Smooth muscle cell of the umbilical artery (primary cell): ENCODE results near the gene ZSCAN5A. TPM values are rescaled to one million over a fixed set of nuclear protein-coding genes. Genes with fewer than 3 reads are reported as not detected.

ENCODE experiments used
- total RNA-seq: library from RNA; depleted of rRNA; stranded (reverse); fragments of >200 nt; gene quantifications from 2 replicates; pipeline ENCODE4 v1.2.3, GENCODE V29; 2014

ZSCAN5A gene
- 5.9 and 8.5 TPM in 2 replicates for total RNA-seq

GRCh38 chr19:56314381-56315076, at the start of gene ZSCAN5A:
ZSCAN5A (minus strand) TSS chr19:56314839; CDS start chr19:56225046, 89,793 bp downstream.

GRCh38 chr19:56272161-56272798, 42.4 kb downstream of the ZSCAN5A start, which contains the start of gene EDDM13:
EDDM13 (plus strand) TSS chr19:56272748; CDS start chr19:56272835, 87 bp downstream.

GRCh38 chr19:56201973-56202372, 112.7 kb downstream of the ZSCAN5A start, which contains the start of gene ZSCAN5C:
ZSCAN5C (plus strand) TSS chr19:56202273; CDS start chr19:56205914, 3,641 bp downstream.

GRCh38 chr19:56197646-56198045, 117.0 kb downstream of the ZSCAN5A start, which contains the start of gene ZSCAN5B:
ZSCAN5B (minus strand) TSS chr19:56197783; CDS start chr19:56193052, 4,731 bp downstream.

GRCh38 chr19:56175861-56176307, 138.8 kb downstream of the ZSCAN5A start, which contains the start of gene GALP:
GALP (plus strand) TSS chr19:56176008; CDS start chr19:56177109, 1,101 bp downstream.

Other genes with a start within 250 kb of the ZSCAN5A start
- 21.7 and 29.7 TPM in 2 replicates for gene ZNF787, start 193.5 kb downstream of the ZSCAN5A start, total RNA-seq
- gene ZNF444, start 173.6 kb downstream of the ZSCAN5A start, total RNA-seq, result 15.7 and 20.4 TPM in 2 replicates
- gene GALP, start 138.8 kb downstream of the ZSCAN5A start, total RNA-seq, result not detected in 2 replicates
- gene ZSCAN5B, start 117.1 kb downstream of the ZSCAN5A start, total RNA-seq, result not detected in 2 replicates
- not detected in 2 replicates for gene ZSCAN5C, start 112.6 kb downstream of the ZSCAN5A start, total RNA-seq
- not detected in 2 replicates for gene EDDM13, start 42.1 kb downstream of the ZSCAN5A start, total RNA-seq
- 3.0 and 3.9 TPM in 2 replicates for gene ZNF582, start 78.7 kb upstream of the ZSCAN5A start, total RNA-seq
- gene ZNF583, start 89.5 kb upstream of the ZSCAN5A start, total RNA-seq, result 6.6 and 7.4 TPM in 2 replicates
- 9.2 and 10.0 TPM in 2 replicates for gene ZNF667, start 162.5 kb upstream of the ZSCAN5A start, total RNA-seq
- 5.3 and 9.1 TPM in 2 replicates for gene ZNF471, start 193.0 kb upstream of the ZSCAN5A start, total RNA-seq
- 9.5 and 14.3 TPM in 2 replicates for gene ZFP28, start 224.1 kb upstream of the ZSCAN5A start, total RNA-seq